ENCODE measurements around the gene TGFBR3.
"Not testable (repeated sequence)": the region's sequence is repeated elsewhere in the genome, so short reads cannot be mapped to it uniquely, and the experiment has no call there.

The TGFBR3 gene

DNA sequence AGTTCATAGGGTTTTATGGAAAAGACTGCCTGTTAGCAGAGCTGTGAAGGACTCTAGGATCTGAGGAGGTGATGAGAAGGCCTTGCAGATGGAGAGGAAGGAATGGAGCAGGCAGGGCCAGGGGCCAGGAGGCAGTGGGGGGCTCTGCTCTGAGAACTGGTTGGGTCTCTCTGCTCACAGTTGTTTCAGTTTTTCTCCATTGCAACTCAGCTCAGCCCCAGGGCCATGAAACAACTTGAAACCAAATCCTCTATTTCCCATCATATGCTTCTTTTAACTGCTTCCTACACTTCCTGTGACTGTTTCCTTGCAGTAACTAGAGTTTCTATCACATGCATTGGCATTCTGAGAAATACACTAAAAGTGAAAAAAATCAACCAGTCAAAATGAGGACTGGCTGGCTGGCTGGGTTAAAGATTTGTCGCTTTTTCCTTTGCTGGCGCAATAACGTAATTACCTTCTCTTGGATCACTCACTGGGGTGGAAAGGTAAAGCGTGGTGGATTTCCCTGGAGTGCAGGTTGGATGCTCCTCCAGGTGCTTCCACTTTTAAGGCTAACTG is 213.3 kb downstream of the TGFBR3 start:
- DNase-seq = no peak

DNA sequence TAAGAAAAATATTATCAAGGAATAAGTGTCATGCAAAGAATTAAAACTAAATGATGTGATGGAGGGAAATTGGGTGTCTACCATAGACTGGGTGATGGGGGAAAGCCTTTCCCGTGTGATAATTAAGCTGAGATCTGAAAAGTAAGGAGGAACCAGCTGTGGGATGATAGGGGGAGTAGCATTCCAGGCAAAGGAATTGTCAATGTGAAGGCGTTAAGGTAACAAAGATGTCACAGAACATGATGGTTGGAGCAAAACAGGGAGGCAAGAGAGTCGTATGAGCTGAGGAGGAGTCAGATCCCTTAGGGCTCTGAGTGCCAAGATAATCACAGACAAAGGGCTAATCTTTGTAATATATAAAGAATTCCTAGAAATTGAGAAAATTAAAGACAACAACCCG is 215.2 kb downstream of the TGFBR3 start:
- DNase-seq = no peak

- no peak for DNase-seq
Measured at GRCh38 chr1:91669584-91670350, 216.2 kb downstream of the TGFBR3 start.

- DNase-seq = not testable (repeated sequence)
Measured at GRCh38 chr1:91666651-91667050, 219.3 kb downstream of the TGFBR3 start.

GRCh38 chr1:91661121-91661520 is 224.8 kb downstream of the TGFBR3 start:
- no peak for DNase-seq

DNA sequence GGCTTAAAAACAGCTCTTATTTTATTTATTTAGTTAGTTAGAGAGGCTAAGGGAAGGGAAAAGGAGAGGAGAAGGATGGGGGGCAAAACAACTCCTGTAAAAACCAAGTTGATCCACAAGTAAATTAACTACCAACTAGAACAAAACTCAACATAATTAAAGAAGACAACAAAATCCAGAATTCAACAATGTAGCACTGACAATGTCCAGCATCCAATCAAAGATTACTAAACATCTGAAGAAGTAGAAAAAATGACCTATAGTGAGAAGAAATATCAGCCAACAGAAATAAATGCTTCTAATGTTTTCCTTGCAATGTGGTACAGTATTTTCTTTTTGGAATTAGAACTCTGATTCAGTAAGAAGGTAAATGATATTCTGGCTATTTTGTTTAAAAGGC is 225.2 kb downstream of the TGFBR3 start:
- no peak for DNase-seq

- DNase-seq = no peak
Measured at GRCh38 chr1:91655912-91656449, 230.0 kb downstream of the TGFBR3 start.

GRCh38 chr1:91653183-91653582 is 232.8 kb downstream of the TGFBR3 start:
- no peak for DNase-seq

DNA sequence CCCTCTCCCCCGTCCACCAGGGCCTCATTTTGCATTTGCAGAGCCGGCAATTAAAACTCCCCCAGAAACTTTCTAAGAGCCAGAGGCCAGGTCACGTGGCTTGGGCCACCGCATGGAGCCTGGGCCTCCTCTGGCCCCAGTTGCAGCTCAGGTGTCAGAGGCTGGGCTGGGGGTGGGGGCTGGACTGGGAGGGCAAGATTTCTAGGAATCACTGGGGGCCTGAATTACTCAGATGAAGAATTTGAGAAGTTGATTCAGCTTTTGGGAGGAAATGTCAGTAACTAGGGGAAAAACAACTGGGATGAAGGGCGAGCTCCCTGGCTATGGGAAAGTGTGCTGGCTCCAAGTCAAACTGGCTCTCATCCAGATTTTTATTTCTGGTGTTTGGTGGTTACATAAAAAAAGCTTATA is 234.3 kb downstream of the TGFBR3 start:
- no peak for DNase-seq

GRCh38 chr1:91651243-91651642 is 234.7 kb downstream of the TGFBR3 start:
- DNase-seq = no peak

DNA sequence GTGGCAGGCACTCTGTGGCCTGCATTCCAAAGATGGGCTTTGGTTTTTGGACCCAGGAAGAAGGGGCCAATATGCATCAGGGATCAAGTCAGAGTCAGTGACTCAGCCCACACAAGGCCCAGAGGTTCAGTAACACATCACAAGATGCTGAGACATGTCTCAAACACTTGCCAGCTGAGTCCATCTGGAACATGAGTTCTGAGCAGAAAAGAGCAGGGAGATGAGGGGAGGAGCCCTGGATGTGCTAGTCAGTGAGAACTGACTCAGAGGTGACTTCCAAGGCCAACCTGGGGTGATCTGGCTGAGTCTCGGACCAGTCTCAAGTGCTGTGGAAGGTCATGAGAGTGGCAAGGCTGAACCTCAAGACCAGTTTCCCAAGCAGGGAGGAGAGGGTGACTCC is 235.2 kb downstream of the TGFBR3 start:
- peak; percentile 87 for DNase-seq

- no peak for DNase-seq
Measured at GRCh38 chr1:91647061-91647460, 238.9 kb downstream of the TGFBR3 start.

DNA sequence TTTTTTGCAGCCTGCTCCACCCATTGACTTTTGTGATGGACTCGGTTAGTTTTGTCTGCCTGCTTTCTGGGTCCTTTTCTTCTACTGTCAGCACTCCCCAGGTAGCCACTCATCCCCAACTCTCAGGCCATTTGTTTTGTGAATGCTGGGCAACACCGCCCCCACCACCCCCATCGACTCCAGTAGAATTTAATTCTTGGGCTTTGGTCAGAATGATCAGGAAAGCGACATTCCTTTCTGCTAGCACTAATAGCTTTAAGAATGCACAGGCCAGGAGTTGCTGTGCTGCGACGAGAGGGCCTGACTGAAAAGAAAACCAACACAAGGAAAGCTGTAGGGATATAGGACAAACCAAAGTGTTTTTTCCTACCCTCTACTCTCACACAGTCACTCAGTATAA is 240.9 kb downstream of the TGFBR3 start:
- peak; percentile 9 for DNase-seq

GRCh38 chr1:91643431-91643830 is 242.5 kb downstream of the TGFBR3 start:
- DNase-seq = no peak

DNA sequence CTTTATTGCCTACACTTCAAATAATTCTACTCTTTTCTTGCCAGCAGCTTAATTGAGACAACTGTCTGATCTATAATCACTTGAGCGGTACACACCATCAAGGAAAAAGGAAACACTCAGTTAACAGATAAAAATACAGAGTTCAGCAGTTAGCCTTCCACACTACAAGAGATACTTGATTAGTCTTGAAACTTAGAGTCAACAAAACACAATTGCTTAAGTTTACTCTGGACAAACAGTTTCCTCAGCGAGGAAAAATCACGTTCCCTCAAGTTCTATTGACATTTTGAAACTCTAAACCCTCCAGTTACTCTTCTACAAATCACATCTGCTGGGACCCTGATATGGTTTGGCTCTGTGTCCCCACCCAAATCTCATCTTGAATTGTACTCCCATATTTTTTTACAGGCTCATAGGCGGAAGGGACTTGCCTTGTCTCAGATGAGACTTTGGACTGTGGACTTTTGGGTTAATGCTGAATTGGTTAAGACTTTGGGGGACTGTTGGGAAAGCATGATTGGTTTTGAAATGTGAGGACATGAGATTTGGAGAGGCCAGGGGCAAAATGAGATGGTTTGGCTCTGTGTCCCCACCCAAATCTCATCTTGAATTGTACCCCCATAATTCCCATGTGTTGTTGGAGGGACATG is 244.9 kb downstream of the TGFBR3 start:
- no peak for DNase-seq

DNA sequence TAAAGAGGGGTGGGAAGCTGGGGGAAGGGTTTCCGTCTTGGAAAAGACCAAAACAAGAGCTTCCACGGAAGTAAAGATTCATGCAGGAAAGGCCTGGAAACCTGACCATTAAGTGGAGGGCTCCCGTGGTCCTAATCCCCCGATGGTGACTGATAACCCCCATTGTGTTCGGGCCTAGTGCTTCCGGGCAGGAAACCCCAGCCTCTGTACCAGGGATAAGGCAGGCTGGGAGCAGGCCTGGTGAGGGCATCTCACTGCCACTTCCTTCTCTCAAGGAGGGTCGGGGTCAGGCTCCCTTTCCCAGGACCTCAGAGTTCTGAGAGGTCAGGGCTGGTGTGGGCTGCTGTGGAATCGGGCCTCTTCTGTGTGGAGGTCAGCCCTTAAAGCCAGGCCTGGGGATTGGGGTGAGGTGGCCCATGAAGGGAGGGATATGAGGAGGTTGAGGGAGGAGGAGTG is 248.4 kb downstream of the TGFBR3 start:
- no peak for DNase-seq

DNA sequence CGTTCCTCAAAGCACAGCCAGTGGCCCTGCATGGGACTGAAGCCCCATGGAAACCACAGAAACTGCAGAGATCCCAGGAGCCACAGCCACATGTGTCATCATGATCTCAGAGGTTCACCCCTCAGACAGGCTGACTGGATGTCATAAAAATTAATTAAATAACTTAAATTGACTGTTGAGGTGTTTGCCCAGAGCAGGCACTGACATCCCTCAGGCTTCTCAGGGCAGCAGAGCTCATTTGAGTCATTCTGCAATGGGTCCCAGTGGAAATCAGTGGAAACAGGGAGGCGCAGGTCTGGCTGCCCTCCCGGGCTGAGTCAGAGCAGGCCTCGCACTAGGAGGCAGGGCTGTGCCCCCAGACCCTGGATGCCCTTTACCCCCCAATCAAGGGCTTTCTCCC is 250.2 kb downstream of the TGFBR3 start:
- no peak for DNase-seq

GRCh38 chr1:91633438-91633837 is 252.5 kb downstream of the TGFBR3 start:
- no peak for DNase-seq

GRCh38 chr1:91631718-91632330 is 254.1 kb downstream of the TGFBR3 start:
- DNase-seq = no peak

DNA sequence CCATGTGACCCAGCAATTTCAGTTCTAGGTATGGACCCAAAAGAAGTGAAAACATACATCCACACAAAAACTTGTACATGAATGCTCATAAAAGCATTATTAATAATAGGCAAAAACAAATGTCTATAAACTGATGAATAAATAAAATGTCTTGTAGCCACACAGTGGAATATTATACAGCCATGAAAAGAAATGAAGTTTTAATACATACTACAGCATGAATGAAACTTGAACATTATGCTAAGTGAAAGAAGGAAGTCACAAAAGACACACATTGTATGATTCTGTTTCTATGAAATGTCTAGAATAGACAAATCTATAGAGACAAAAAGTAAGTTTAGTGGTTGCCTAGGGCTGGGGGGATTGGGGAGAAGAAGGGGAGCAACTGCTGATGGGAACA is 255.1 kb downstream of the TGFBR3 start:
- DNase-seq = no peak

Measured in kidney glomerular epithelial cell (primary cell).